SK-N-SH treated with all-trans-retinoic acid at 6 μM for 48 hours (cell line): ENCODE results near the gene BST1.

Experiments
- ATAC-seq: fragments of 200-7000 bp; cut with Tn5 transposase; 3 replicates; pipeline ENCODE4 v1.9.1; 2020; ENCODE audit warnings: mild to moderate bottlenecking, moderate library complexity
- ARNTL ChIP-seq: fragments of 450-650 bp; formaldehyde crosslinking; IDR thresholded peaks from 2 replicates; pipeline ENCODE4 v1.5.0; 2020; ENCODE audit warnings: low read depth, mild to moderate bottlenecking, moderate library complexity, borderline replicate concordance
- BACH2 ChIP-seq: fragments of 250-450 bp; sonication (Bioruptor Pico); IDR thresholded peaks from 2 replicates; pipeline ENCODE4 v1.9.0; 2021; ENCODE audit warnings: mild to moderate bottlenecking, borderline replicate concordance
- CREB5 ChIP-seq: fragments of 250-450 bp; sonication (Bioruptor Pico); IDR thresholded peaks from 2 replicates; pipeline ENCODE4 v1.5.1; 2020; ENCODE audit warnings: low read depth, mild to moderate bottlenecking, moderate library complexity
- CSDC2 ChIP-seq: fragments of 250-450 bp; sonication (Bioruptor Pico); IDR thresholded peaks from 2 replicates; pipeline ENCODE4 v1.5.0; 2020; ENCODE audit warnings: mild to moderate bottlenecking, moderate library complexity
- ISL1 ChIP-seq: fragments of 250-450 bp; sonication (Bioruptor Pico); IDR thresholded peaks from 2 replicates; pipeline ENCODE4 v2.1.2; 2022; ENCODE audit warnings: mild to moderate bottlenecking, moderate library complexity
- OSR1 ChIP-seq: fragments of 250-450 bp; sonication (Bioruptor Pico); IDR thresholded peaks from 2 replicates; pipeline ENCODE4 v1.8.0; 2022; ENCODE audit warnings: moderate library complexity, mild to moderate bottlenecking, inconsistent platforms
- POU6F1 ChIP-seq: fragments of 250-450 bp; sonication (Bioruptor Pico); IDR thresholded peaks from 2 replicates; pipeline ENCODE4 v1.8.0; 2021; ENCODE audit warnings: low read depth, mild to moderate bottlenecking, moderate library complexity, borderline replicate concordance
- PPARA ChIP-seq: fragments of 250-450 bp; sonication (Bioruptor Pico); IDR thresholded peaks from 2 replicates; pipeline ENCODE4 v1.5.0; 2020; ENCODE audit warnings: mild to moderate bottlenecking, borderline replicate concordance
- SNAI2 ChIP-seq: fragments of 250-450 bp; sonication (Bioruptor Pico); IDR thresholded peaks from 2 replicates; pipeline ENCODE4 v1.5.0; 2020; ENCODE audit warnings: mild to moderate bottlenecking, moderate library complexity
- TCF4 ChIP-seq: fragments of 250-450 bp; sonication (Bioruptor Pico); IDR thresholded peaks from 2 replicates; pipeline ENCODE4 v1.8.0; 2021; ENCODE audit warnings: mild to moderate bottlenecking, moderate library complexity, borderline replicate concordance
- TOX ChIP-seq: fragments of 250-450 bp; sonication (Bioruptor Pico); IDR thresholded peaks from 2 replicates; pipeline ENCODE4 v1.8.0; 2021; ENCODE audit warnings: mild to moderate bottlenecking, moderate library complexity, borderline replicate concordance
- TSHZ2 ChIP-seq: fragments of 250-450 bp; sonication (Bioruptor Pico); IDR thresholded peaks from 2 replicates; pipeline ENCODE4 v1.5.0; 2020; ENCODE audit warnings: mild to moderate bottlenecking, moderate library complexity
- ZC3H10 ChIP-seq: fragments of 250-450 bp; sonication (Bioruptor Pico); IDR thresholded peaks from 2 replicates; pipeline ENCODE4 v1.5.1; 2021; ENCODE audit warnings: mild to moderate bottlenecking, moderate library complexity
- ZFP3 ChIP-seq: fragments of 250-450 bp; sonication (Bioruptor Pico); IDR thresholded peaks from 2 replicates; pipeline ENCODE4 v1.5.0; 2020; ENCODE audit warnings: mild to moderate bottlenecking, moderate library complexity
- ZNF8 ChIP-seq: fragments of 450-650 bp; formaldehyde crosslinking; IDR thresholded peaks from 2 replicates; pipeline ENCODE4 v1.5.0; 2020; ENCODE audit warnings: mild to moderate bottlenecking, moderate library complexity
- TF ChIP-seq, protein P1 (sequence below): fragments of 250-450 bp; sonication (Bioruptor Pico); IDR thresholded peaks from 2 replicates; pipeline ENCODE4 v1.5.1; 2021; ENCODE audit warnings: mild to moderate bottlenecking, moderate library complexity
- TF ChIP-seq, protein P2 (sequence below): fragments of 250-450 bp; sonication (Bioruptor Pico); IDR thresholded peaks from 2 replicates; pipeline ENCODE4 v1.8.0; 2020; ENCODE audit warnings: mild to moderate bottlenecking, moderate library complexity, borderline replicate concordance

Gene BST1

GRCh38 chr4:15753081-15753480 is 50.2 kb downstream of the BST1 start:
- TF ChIP-seq TOX (CRISPR knock-in tag) (no peak), SNAI2 (CRISPR knock-in tag) (no peak), ISL1 (CRISPR knock-in tag) (no peak), TSHZ2 (no peak), TCF4 (CRISPR knock-in tag) (no peak), ARNTL (CRISPR knock-in tag) (no peak), OSR1 (CRISPR knock-in tag) (no peak)
- TF ChIP-seq, protein P1, sequence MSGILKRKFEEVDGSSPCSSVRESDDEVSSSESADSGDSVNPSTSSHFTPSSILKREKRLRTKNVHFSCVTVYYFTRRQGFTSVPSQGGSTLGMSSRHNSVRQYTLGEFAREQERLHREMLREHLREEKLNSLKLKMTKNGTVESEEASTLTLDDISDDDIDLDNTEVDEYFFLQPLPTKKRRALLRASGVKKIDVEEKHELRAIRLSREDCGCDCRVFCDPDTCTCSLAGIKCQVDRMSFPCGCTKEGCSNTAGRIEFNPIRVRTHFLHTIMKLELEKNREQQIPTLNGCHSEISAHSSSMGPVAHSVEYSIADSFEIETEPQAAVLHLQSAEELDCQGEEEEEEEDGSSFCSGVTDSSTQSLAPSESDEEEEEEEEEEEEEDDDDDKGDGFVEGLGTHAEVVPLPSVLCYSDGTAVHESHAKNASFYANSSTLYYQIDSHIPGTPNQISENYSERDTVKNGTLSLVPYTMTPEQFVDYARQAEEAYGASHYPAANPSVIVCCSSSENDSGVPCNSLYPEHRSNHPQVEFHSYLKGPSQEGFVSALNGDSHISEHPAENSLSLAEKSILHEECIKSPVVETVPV (CRISPR knock-in tag) = no peak
- ATAC-seq = no peak

GRCh38 chr4:15753786-15754185 is 50.9 kb downstream of the BST1 start:
- TF ChIP-seq PPARA (CRISPR knock-in tag) (no peak), POU6F1 (CRISPR knock-in tag) (no peak), ZNF8 (CRISPR knock-in tag) (no peak), TOX (CRISPR knock-in tag) (no peak), SNAI2 (CRISPR knock-in tag) (no peak), BACH2 (CRISPR knock-in tag) (no peak), CREB5 (CRISPR knock-in tag) (no peak), ZC3H10 (CRISPR knock-in tag) (no peak)
- TF ChIP-seq, protein P2, sequence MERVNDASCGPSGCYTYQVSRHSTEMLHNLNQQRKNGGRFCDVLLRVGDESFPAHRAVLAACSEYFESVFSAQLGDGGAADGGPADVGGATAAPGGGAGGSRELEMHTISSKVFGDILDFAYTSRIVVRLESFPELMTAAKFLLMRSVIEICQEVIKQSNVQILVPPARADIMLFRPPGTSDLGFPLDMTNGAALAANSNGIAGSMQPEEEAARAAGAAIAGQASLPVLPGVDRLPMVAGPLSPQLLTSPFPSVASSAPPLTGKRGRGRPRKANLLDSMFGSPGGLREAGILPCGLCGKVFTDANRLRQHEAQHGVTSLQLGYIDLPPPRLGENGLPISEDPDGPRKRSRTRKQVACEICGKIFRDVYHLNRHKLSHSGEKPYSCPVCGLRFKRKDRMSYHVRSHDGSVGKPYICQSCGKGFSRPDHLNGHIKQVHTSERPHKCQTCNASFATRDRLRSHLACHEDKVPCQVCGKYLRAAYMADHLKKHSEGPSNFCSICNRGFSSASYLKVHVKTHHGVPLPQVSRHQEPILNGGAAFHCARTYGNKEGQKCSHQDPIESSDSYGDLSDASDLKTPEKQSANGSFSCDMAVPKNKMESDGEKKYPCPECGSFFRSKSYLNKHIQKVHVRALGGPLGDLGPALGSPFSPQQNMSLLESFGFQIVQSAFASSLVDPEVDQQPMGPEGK (CRISPR knock-in tag) = no peak
- no peak for ATAC-seq

- TF ChIP-seq POU6F1 (CRISPR knock-in tag) (no peak), ZFP3 (CRISPR knock-in tag) (no peak), CREB5 (CRISPR knock-in tag) (no peak), CSDC2 (CRISPR knock-in tag) (no peak)
- ATAC-seq = no peak
These were observed 51.5 kb downstream of the BST1 start for GRCh38 chr4:15754323-15754722.
